Neural progenitor cell (in vitro differentiated cells): Measurements from ENCODE around the gene ACOT7.

Experiments used
- EZH2 ChIP-seq: fragments of 200-600 bp; sonication (generic); IDR thresholded peaks from 2 replicates; pipeline ENCODE4 v1.6.1; 2017; ENCODE audit warnings: antibody characterized with exemption, mild to moderate bottlenecking, moderate library complexity
- EZH2phosphoT487 ChIP-seq: fragments of 200-600 bp; sonication (generic); IDR thresholded peaks from 2 replicates; pipeline ENCODE4 v1.6.1; 2017; ENCODE audit warnings: antibody characterized with exemption
- TF ChIP-seq, protein P1 (sequence below): fragments of 200-600 bp; sonication (generic); IDR thresholded peaks from 2 replicates; pipeline ENCODE4 v1.5.1; 2017; ENCODE audit warnings: antibody characterized with exemption, mild to moderate bottlenecking

DNA sequence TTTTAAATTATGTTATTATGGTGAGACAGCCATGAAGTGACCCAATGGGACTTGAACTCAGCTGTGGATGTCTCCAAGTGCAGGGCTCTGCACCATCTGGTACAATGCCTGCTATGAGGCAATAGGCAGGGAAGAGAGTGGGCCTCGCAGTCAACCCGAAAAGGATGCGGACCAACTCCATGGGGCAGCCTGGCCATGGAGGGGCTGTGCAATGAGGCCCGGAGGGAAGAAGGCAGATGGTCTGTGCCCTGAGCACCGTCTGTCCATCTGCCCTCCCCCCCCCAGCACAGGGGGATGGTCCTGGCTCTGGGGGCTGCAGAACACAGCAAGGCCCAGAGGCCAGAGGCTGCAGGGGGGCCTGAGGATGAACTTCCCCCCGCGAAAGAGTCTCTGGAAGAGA lies 48.0 kb upstream of the ACOT7 start:
- no peak for TF ChIP-seq EZH2
- TF ChIP-seq, protein P1, sequence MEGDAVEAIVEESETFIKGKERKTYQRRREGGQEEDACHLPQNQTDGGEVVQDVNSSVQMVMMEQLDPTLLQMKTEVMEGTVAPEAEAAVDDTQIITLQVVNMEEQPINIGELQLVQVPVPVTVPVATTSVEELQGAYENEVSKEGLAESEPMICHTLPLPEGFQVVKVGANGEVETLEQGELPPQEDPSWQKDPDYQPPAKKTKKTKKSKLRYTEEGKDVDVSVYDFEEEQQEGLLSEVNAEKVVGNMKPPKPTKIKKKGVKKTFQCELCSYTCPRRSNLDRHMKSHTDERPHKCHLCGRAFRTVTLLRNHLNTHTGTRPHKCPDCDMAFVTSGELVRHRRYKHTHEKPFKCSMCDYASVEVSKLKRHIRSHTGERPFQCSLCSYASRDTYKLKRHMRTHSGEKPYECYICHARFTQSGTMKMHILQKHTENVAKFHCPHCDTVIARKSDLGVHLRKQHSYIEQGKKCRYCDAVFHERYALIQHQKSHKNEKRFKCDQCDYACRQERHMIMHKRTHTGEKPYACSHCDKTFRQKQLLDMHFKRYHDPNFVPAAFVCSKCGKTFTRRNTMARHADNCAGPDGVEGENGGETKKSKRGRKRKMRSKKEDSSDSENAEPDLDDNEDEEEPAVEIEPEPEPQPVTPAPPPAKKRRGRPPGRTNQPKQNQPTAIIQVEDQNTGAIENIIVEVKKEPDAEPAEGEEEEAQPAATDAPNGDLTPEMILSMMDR: no peak
- TF ChIP-seq EZH2phosphoT487: no peak
